Activated T-cell treated with anti-CD3 and anti-CD28 coated beads for 48 hours (primary cell): ENCODE data around the gene ADARB2.

Source experiments
- DNase-seq: peaks from one replicate; pipeline ENCODE4 v3.0.0-alpha.2; 2020; ENCODE audit warnings: low read depth

The ADARB2 gene

GRCh38 chr10:1524540-1524939 lies 212.8 kb downstream of the ADARB2 start:
- no peak for DNase-seq

DNA sequence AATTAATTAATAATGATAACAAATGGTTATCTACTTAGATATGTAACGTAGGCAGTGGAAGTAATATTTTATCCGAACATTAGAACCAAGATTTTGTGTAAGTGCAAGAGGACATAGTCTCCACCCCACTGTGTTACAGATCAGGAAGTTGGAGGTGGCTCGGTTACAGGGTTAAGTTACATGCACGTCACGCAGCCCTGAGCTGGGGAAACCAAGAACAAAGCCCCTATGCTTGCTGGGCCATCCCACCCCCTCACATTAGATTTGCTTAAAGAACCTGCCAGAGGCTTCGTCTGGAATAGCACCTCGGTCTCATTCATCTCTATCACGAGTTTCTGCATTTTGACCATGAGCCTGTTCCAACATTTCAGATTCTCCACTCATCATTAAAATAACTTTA lies 214.1 kb downstream of the ADARB2 start:
- no peak for DNase-seq

DNA sequence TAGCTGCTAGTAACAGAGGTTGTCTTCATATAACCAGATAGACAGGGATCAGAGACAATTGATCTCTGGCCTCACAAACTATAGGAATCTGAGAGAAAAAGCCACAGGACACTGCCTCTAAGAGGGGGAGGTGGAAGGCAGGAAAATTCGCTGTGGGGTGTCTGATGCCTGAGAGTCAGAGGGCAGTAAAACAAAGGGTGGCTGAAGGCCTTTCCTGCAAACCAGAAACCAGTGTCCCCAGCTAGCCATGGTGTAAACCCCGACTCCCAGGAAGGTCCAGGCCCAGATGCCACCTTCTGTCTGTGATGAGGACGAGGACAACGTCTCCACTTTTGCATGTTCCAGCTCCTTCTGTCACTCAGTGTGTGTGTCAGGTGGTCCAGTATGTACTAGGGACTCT lies 215.1 kb downstream of the ADARB2 start:
- no peak for DNase-seq

DNA sequence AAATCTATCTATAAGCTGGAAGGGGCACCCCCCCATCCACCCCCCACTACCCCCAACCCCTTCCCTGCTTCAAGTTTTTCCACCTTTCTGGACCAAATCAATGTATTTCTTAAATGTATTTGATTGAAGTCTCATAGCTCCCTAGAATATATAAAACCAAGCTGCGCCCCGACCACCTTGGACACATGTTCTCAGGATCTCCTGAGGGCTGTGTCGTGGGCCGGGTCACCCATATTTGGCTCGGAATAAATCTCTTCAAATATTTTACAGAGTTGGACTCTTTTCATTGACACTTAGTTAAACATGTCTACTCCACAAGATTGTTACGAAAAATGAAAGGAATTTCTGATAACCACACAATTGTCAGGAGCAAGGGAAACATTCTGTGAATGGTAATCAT lies 215.6 kb downstream of the ADARB2 start:
- no peak for DNase-seq

DNA sequence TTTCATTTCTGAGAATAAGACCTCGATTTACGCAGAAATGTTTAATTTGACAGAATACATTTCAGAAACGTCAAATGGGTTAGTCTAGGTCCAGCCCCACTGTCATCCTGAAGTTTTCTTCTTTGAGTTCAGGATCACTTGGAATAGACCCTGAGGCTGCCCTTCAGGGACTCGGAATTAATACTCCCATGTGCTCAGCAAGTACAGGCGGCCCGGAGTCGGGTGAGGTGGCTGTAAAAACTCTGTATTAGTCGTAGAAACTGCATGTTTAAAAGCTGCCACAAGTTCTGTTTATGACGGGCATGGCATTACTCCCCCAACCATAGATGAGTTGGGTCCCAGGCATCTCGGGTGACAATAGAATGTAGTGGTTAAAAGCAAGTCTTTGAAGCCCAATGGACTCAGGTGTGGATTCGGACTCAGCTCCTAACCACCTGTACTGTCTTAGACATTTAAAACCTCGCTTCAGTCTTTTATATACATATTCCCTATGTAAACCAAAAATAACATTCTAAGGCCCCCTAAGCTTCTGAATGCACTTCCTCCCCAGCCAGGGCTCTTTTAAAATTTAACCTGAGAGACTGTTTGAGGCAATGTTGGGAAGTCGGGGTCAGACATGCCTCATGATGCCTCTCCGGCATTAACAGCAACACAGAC lies 216.3 kb downstream of the ADARB2 start:
- DNase-seq, result no peak

DNA sequence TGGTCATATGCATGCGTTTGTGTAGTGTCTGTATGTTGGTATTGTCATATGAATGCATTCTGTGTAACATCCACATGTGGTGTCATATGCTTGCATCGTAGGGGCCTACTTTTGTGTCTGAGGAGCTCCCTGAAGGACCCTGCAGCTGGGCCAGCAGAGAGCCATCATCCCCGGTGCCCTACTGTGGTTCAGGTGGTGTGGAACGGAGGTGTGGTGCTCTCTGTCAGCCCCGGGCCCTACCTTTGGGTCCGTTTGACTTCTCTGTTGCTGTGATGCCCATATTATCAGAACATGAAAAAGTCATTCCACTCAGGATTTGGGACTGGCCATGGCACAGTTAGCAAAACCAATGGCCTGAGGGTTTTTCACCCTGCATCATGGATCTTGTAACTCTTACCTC lies 217.9 kb downstream of the ADARB2 start:
- DNase-seq, result no peak

- DNase-seq, result no peak
Measured at GRCh38 chr10:1517684-1518083, 219.6 kb downstream of the ADARB2 start.

DNA sequence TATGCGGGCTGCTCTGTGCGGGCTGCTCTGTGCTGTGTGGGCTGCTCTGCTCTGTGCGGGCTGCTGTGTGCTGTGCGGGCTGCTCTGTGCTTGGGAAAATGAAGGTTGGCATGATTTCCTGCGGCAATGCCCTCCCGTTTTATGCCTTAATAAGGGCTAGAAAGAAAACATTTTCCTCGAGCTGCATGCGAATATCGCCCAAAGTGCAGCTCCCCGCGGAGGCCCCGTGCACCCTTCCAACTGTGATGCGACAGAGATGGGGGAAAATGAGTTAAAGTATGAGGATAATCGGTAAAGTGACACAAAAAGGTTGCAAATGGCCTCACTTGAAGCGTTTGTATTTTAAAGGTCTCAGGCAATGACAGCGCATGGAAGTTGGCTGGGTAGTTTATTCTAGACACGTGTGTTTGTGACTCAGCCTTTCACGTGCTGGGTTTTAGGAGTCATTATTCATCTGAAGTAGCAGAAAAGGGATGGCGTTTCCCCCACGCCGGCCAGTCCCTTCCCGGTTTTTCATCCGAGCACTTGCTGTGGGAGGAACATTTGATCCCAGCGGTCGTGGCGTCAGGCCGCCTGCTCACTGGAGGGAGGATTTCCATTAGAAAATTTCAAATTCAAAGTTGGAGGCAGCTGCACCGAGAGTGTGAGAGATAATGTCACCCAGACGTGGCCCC lies 220.7 kb downstream of the ADARB2 start:
- DNase-seq, result no peak

DNA sequence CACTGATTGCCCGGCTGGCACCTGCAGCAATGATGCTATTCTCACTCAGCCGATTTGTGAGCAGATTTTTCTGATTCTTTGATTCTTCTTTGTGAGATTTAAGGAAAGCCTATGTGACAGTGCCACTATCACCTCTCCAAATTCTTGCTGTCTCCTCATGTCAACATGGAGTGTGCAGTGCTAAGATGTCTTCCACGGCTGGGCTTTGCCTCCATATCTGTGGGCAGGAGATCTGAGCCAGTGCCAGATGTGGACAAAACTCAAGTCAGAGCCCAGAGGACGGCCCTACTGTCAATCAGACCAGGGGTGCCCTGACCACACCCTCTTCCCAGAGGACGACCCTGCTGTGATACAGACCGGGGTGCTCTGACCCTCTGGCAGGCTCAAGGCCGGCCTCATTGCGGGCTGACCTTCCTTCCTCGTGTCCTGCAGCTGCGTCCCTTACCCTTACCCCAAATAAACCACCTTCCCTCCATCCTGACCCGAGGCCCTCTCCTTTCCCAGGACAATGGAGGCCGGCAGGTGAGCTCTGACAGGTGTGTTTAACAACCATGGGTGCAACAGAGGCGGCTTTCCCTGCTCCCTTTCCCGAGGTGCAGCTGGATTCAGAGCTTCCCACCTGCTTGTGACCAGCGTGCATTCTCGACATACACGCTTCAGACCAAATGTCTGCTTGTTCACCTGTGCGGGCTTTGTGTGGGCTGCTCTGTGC lies 221.4 kb downstream of the ADARB2 start:
- no peak for DNase-seq

GRCh38 chr10:1515121-1515779 lies 222.1 kb downstream of the ADARB2 start:
- DNase-seq, result no peak

- no peak for DNase-seq
Measured at GRCh38 chr10:1514681-1515080, 222.6 kb downstream of the ADARB2 start.

GRCh38 chr10:1513221-1513620 lies 224.1 kb downstream of the ADARB2 start:
- no peak for DNase-seq

- no peak for DNase-seq
Measured at GRCh38 chr10:1509011-1509530, 228.3 kb downstream of the ADARB2 start.

DNA sequence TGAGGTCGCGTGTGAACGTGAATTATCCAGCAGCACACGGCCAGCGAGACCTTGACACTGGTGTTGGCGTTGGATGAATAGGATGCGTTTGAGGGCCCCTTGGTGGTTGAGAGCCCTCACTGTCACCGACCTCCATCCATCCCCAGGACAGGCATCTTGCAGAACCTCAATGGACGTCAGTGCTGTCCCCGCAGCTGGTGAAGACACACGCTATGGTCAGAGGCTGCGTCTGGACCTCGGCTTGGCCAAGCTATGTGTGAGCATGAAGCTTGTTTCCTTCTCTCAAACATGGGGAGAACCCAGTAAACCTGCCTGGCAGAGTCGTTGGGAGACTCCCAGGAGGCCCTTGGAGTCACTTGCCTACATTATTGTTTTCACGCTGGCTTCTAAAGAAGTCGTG lies 229.2 kb downstream of the ADARB2 start:
- no peak for DNase-seq

- DNase-seq, result no peak
Measured at GRCh38 chr10:1507436-1507835, 229.9 kb downstream of the ADARB2 start.

GRCh38 chr10:1504940-1505339 lies 232.4 kb downstream of the ADARB2 start:
- DNase-seq, result no peak

- no peak for DNase-seq
Measured at GRCh38 chr10:1504286-1504685, 233.0 kb downstream of the ADARB2 start.

- DNase-seq, result no peak
Measured at GRCh38 chr10:1502451-1502850, 234.9 kb downstream of the ADARB2 start.

- DNase-seq, result no peak
Measured at GRCh38 chr10:1499359-1499957, 237.9 kb downstream of the ADARB2 start.

GRCh38 chr10:1498746-1499358 lies 238.5 kb downstream of the ADARB2 start:
- no peak for DNase-seq

DNA sequence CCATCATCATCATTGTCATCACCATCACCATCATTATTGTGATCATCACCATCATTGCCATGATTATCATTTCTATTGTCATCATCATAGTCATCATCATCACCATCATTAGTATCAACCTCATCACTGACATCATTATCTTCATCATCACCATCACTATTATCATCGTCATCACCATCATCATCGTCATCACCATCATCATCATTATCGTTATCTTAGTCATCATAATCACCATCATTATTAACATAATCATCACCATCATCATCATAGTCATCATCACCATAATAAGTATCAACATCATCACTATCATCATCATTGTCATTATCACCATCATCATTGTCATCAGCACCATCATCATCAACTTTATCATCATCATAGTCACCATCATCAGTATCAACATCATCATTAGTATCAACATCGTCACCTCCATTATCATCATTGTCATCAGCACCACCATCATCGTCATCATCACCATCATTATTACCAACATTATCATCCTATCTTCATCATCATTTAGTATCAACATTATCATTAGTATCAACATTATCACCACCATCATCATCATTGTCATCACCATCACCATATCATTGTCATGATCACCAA lies 241.3 kb downstream of the ADARB2 start:
- DNase-seq, result no peak
